ENCODE measurements around the gene ZNF276. TPM values are rescaled to one million over a fixed set of nuclear protein-coding genes. Genes with fewer than 3 reads are reported as not detected.

The ZNF276 gene
- total RNA-seq, 1 experiment from 2014 or later, result 18.6 TPM

GRCh38 chr16:89733792-89734191 is 12.5 kb downstream of the ZNF276 start:
- Histone ChIP-seq H3K4ac (ENCODE audit: low read depth, low read length) (no peak overlapping the region), H2BK12ac (ENCODE audit: insufficient read length, low read depth, low read length) (no peak overlapping the region), H3K9me3 (ENCODE audit: control insufficient read depth, low read depth, low read length) (no peaks in the 10 kb centered on the region), H4K5ac (ENCODE audit: insufficient read length, low read depth, low read length) (no peak overlapping the region), H2AK5ac (ENCODE audit: insufficient read length, low read length) (no peak overlapping the region), H3K56ac (ENCODE audit: insufficient read length, low read depth, low read length) (no peak overlapping the region), H3K79me2 (ENCODE audit: insufficient read depth, low read length) (no peaks in the 10 kb centered on the region), H3T11ph (ENCODE audit: low read length) (no peak overlapping the region), H2BK20ac (ENCODE audit: low read depth, low read length, poor library complexity, severe bottlenecking) (no peak overlapping the region), H3K14ac (ENCODE audit: insufficient read depth, low read length) (no peak overlapping the region), H2BK120ac (ENCODE audit: low read depth, low read length, poor library complexity, severe bottlenecking) (no peak overlapping the region), H3K9ac (ENCODE audit: extremely low read depth, insufficient read length, low read length) (no peak overlapping the region), H3K18ac (ENCODE audit: insufficient read length, low read depth, low read length) (no peak overlapping the region), H4K20me1 (ENCODE audit: control insufficient read depth, insufficient read depth, insufficient read length) (no peaks in the 10 kb centered on the region), H2BK5ac (ENCODE audit: insufficient read length, low read length) (no peak overlapping the region), H3K23me2 (ENCODE audit: insufficient read length, low read depth, low read length, poor library complexity, severe bottlenecking) (no peaks in the 10 kb centered on the region), H3K4me2 (ENCODE audit: insufficient read depth, insufficient read length, low read length) (no peak overlapping the region), H4K91ac (ENCODE audit: insufficient read length, low read depth, low read length) (no peak overlapping the region), H3K27ac (ENCODE audit: insufficient read length, low read depth, low read length) (no peak overlapping the region), H2AFZ (ENCODE audit: low read length) (no peak overlapping the region), H3K27me3 (ENCODE audit: insufficient read depth, low read length) (no peaks in the 10 kb centered on the region), H3K23ac (ENCODE audit: insufficient read length, low read depth, low read length) (no peak overlapping the region), H2BK15ac (ENCODE audit: low read depth, low read length) (no peak overlapping the region), H3K79me1 (ENCODE audit: insufficient read depth, low read depth, low read length, poor library complexity, severe bottlenecking) (no peaks in the 10 kb centered on the region), H4K8ac (replicated peaks; ENCODE audit: insufficient read length, low read depth, low read length) (no peak overlapping the region), H3K4me1 (ENCODE audit: insufficient read depth, low read length) (no peaks in the 10 kb centered on the region)
- H3K27me3 Mint-ChIP-seq (ENCODE audit: low read depth), result no peaks in the 10 kb centered on the region; the same call in 1 of the 2 replicates
- DNase-seq, result no peak
- peaks cover 48 to 86% (median 86%) of the 10 kb centered on the region in 3 experiments; a peak in 6 of 7 replicates for H3K36me3 Mint-ChIP-seq (ENCODE audit: insufficient read depth in 1 of 3, low read depth in 3 of 3)
- TF ChIP-seq CTCF (conservative IDR thresholded peaks at IDR 0.05), result no peak
- WGBS (ENCODE audit: extremely low coverage, insufficient read length, low lambda C conversion rate), result no CpG with 5 or more reads among the region's 21 CpGs
- H3K9me3 Mint-ChIP-seq, result no peaks in the 10 kb centered on the region; a peak in 1 of 5 replicates
- no peak overlapping the region for H3K27ac Mint-ChIP-seq
- H3K4me3 Mint-ChIP-seq, result no peak overlapping the region
- H3K4me1 Mint-ChIP-seq, result peaks cover 9 to 19% of the 10 kb centered on the region in 2 experiments

Measured in H9 (cell line).